ENCODE data around the gene KCNAB3.

The KCNAB3 gene

GRCh38 chr17:7971651-7972050 lies 42.0 kb upstream of the KCNAB3 start:
- no peak for DNase-seq (ENCODE audit: extremely low spot score)
- ChIA-PET CTCF (interaction anchor here (0.6 to 1.2 kb wide), 2 partner anchors 9 to 54 kb away, joined by 3 to 4 read pairs; no protein-coding TSS in a partner anchor), POLR2A (no interaction called here)
- TF ChIP-seq CTBP1 (IDR thresholded peaks at IDR 0.05; ENCODE audit: borderline replicate concordance): no peak
- TF ChIP-seq FOXA1 (IDR thresholded peaks at IDR 0.05): no peak
- TF ChIP-seq TARDBP (IDR thresholded peaks at IDR 0.05): no peak
- TF ChIP-seq, protein P1, sequence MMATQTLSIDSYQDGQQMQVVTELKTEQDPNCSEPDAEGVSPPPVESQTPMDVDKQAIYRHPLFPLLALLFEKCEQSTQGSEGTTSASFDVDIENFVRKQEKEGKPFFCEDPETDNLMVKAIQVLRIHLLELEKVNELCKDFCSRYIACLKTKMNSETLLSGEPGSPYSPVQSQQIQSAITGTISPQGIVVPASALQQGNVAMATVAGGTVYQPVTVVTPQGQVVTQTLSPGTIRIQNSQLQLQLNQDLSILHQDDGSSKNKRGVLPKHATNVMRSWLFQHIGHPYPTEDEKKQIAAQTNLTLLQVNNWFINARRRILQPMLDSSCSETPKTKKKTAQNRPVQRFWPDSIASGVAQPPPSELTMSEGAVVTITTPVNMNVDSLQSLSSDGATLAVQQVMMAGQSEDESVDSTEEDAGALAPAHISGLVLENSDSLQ (IDR thresholded peaks at IDR 0.05): no peak

- POLR2A ChIA-PET: no interaction called here
- TF ChIP-seq HDGF (IDR thresholded peaks at IDR 0.05; ENCODE audit: borderline replicate concordance) (no peak), LEF1 (IDR thresholded peaks at IDR 0.05; ENCODE audit: borderline replicate concordance) (no peak), ARNT (IDR thresholded peaks at IDR 0.05) (no peak), CTBP1 (IDR thresholded peaks at IDR 0.05; ENCODE audit: borderline replicate concordance) (no peak), SP1 (IDR thresholded peaks at IDR 0.05) (no peak), L3MBTL2 (conservative IDR thresholded peaks at IDR 0.05) (no peak), FOXK2 (IDR thresholded peaks at IDR 0.05) (no peak), FOXA1 (IDR thresholded peaks at IDR 0.05) (no peak), FOXM1 (IDR thresholded peaks at IDR 0.05; ENCODE audit: borderline replicate concordance) (no peak), SUZ12 (IDR thresholded peaks at IDR 0.05) (no peak), NFRKB (IDR thresholded peaks at IDR 0.05) (no peak), BHLHE40 (IDR thresholded peaks at IDR 0.05; ENCODE audit: borderline replicate concordance) (no peak), ZNF384 (IDR thresholded peaks at IDR 0.05) (no peak), TARDBP (IDR thresholded peaks at IDR 0.05) (no peak), ELF4 (IDR thresholded peaks at IDR 0.05) (no peak)
- TF ChIP-seq, protein P1 (IDR thresholded peaks at IDR 0.05): no peak
- no peak for DNase-seq (ENCODE audit: extremely low spot score)
- CTCF ChIA-PET: interaction anchor here (0.6 kb wide), 1 partner anchor 77 kb away, joined by 3 read pairs; no protein-coding TSS in a partner anchor
Measured at GRCh38 chr17:7969433-7969832, 39.8 kb upstream of the KCNAB3 start.

DNA sequence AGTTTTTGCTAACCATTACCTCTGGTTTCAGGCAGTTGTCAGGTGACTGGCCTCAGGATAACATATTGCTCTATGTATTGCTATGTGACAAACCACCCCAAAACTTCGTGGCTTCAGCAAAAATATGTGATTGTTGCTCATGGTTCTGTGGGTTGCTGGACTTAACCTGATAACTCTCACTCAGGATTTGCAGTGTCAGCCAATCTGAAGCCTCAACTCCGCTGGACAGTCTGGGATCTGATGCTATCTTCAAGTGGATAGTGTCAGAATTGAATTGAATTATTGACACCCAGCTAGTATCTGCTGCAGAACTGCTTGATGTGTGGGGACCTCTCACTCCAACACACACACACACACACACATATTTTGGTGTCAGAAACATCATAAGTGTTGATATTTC lies 38.1 kb upstream of the KCNAB3 start:
- POLR2A ChIA-PET: no interaction called here
- CTCF ChIA-PET: no interaction called here
- no peak for DNase-seq (ENCODE audit: extremely low spot score)
- TF ChIP-seq HDGF (IDR thresholded peaks at IDR 0.05; ENCODE audit: borderline replicate concordance) (no peak), ELF4 (IDR thresholded peaks at IDR 0.05) (no peak), FOXM1 (IDR thresholded peaks at IDR 0.05; ENCODE audit: borderline replicate concordance) (no peak), CTBP1 (IDR thresholded peaks at IDR 0.05; ENCODE audit: borderline replicate concordance) (no peak), BHLHE40 (IDR thresholded peaks at IDR 0.05; ENCODE audit: borderline replicate concordance) (no peak), SUZ12 (IDR thresholded peaks at IDR 0.05) (no peak), ZNF384 (IDR thresholded peaks at IDR 0.05) (no peak), TARDBP (IDR thresholded peaks at IDR 0.05) (no peak)
- TF ChIP-seq, protein P1 (IDR thresholded peaks at IDR 0.05): no peak

- POLR2A ChIA-PET: interaction anchor here (1.0 kb wide), 1 partner anchor 28 kb away, joined by 3 read pairs; no protein-coding TSS in a partner anchor
- TF ChIP-seq SP1 (IDR thresholded peaks at IDR 0.05) (no peak), NFRKB (IDR thresholded peaks at IDR 0.05) (no peak), LEF1 (IDR thresholded peaks at IDR 0.05; ENCODE audit: borderline replicate concordance) (no peak), HDGF (IDR thresholded peaks at IDR 0.05; ENCODE audit: borderline replicate concordance) (no peak), L3MBTL2 (conservative IDR thresholded peaks at IDR 0.05) (no peak), BHLHE40 (IDR thresholded peaks at IDR 0.05; ENCODE audit: borderline replicate concordance) (no peak), ZNF384 (IDR thresholded peaks at IDR 0.05) (no peak), ELF4 (IDR thresholded peaks at IDR 0.05) (no peak), SUZ12 (IDR thresholded peaks at IDR 0.05) (no peak), CTBP1 (IDR thresholded peaks at IDR 0.05; ENCODE audit: borderline replicate concordance) (no peak), FOXK2 (IDR thresholded peaks at IDR 0.05) (no peak), TARDBP (IDR thresholded peaks at IDR 0.05) (no peak), FOXA1 (IDR thresholded peaks at IDR 0.05) (no peak), ARNT (IDR thresholded peaks at IDR 0.05) (no peak), FOXM1 (IDR thresholded peaks at IDR 0.05; ENCODE audit: borderline replicate concordance) (no peak)
- TF ChIP-seq, protein P1 (IDR thresholded peaks at IDR 0.05): no peak
- DNase-seq (ENCODE audit: extremely low spot score): no peak
- CTCF ChIA-PET: interaction anchor here (0.7 kb wide), 1 partner anchor 50 kb away, joined by 9 read pairs; no protein-coding TSS in a partner anchor
Measured at GRCh38 chr17:7961421-7961820, 31.8 kb upstream of the KCNAB3 start.

DNA sequence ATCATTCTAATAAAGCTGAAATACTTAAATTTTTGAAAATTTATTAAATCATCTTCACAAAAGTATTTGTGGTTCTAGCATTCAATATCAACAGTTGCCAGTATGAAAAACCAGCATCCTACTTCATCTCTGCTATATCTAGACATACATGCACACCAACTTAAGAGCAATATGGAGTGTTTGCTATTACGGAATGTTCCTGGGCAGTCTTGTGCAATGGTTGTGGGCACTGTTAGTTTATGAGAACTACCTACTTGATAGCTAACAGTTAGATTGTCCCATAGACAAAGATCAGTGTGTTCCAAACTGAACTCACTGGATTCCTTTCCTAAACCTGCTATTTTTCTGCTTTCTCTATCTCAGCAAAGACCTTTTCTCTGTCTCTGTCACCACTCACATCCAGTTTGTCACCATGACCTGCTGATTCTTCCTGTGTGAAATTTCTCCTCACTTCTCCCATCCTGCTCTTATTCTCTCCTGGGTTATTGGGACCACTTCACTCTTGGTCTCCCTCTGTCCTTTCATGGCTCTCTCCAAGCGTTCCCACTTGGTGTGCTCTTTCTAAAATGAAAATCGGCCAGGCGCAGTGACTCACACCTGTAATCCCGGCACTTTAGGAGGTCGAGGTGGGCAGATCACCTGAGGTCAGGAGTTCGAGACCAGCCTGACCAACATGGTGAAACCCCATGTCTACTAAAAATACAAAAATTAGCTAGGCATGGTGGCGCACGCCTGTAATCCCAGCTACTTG lies 30.0 kb upstream of the KCNAB3 start:
- CTCF ChIA-PET: interaction anchor here (0.6 kb wide), 1 partner anchor 117 kb away, joined by 5 read pairs; no protein-coding TSS in a partner anchor
- DNase-seq (ENCODE audit: extremely low spot score): no peak

More for the DNA sequence above, 30.0 kb upstream of the KCNAB3 start:
- TF ChIP-seq TARDBP (IDR thresholded peaks at IDR 0.05) (no peak), LEF1 (IDR thresholded peaks at IDR 0.05; ENCODE audit: borderline replicate concordance) (no peak), SP1 (IDR thresholded peaks at IDR 0.05) (no peak), FOXK2 (IDR thresholded peaks at IDR 0.05) (no peak), L3MBTL2 (conservative IDR thresholded peaks at IDR 0.05) (no peak), HDGF (IDR thresholded peaks at IDR 0.05; ENCODE audit: borderline replicate concordance) (no peak), SUZ12 (IDR thresholded peaks at IDR 0.05) (no peak), NFRKB (IDR thresholded peaks at IDR 0.05) (no peak), ZNF384 (IDR thresholded peaks at IDR 0.05) (no peak), FOXM1 (IDR thresholded peaks at IDR 0.05; ENCODE audit: borderline replicate concordance) (no peak), CTBP1 (IDR thresholded peaks at IDR 0.05; ENCODE audit: borderline replicate concordance) (no peak), FOXA1 (IDR thresholded peaks at IDR 0.05) (no peak), BHLHE40 (IDR thresholded peaks at IDR 0.05; ENCODE audit: borderline replicate concordance) (no peak), ARNT (IDR thresholded peaks at IDR 0.05) (no peak), ELF4 (IDR thresholded peaks at IDR 0.05) (no peak)
- TF ChIP-seq, protein P1 (IDR thresholded peaks at IDR 0.05): no peak
- POLR2A ChIA-PET: no interaction called here

Measured in HEK293T (cell line).